HepG2 (cell line): ENCODE results near the gene AP1M1.

Experiments
- FOXM1 ChIP-seq: sonication (generic); formaldehyde crosslinking; IDR thresholded peaks from 2 replicates; pipeline ENCODE4 v1.5.0; 2020; ENCODE audit warnings: missing genetic modification reagents
- PREB ChIP-seq: sonication (generic); formaldehyde crosslinking; IDR thresholded peaks from 2 replicates; pipeline ENCODE4 v1.4.0; 2020; ENCODE audit warnings: missing genetic modification reagents
- TCF12 ChIP-seq, 2 experiments: fragments of 450-650 bp in 1 of 2; sonication (generic) in 1 of 2; formaldehyde crosslinking in 1 of 2; IDR thresholded peaks; 2 replicates each; pipeline versions ENCODE4 v1.6.1 to v1.8.0; 2017 to 2022; ENCODE audit warnings: antibody characterized with exemption in 1 of 2, mild to moderate bottlenecking in 1 of 2, missing genetic modification reagents in 1 of 2, moderate library complexity in 1 of 2
- ZNF512 ChIP-seq: sonication (generic); formaldehyde crosslinking; IDR thresholded peaks from 2 replicates; pipeline ENCODE4 v1.4.0; 2020; ENCODE audit warnings: mild to moderate bottlenecking, missing genetic modification reagents
- ZNF550 ChIP-seq: sonication (generic); formaldehyde crosslinking; IDR thresholded peaks from 2 replicates; pipeline ENCODE4 v1.4.0; 2020; ENCODE audit warnings: mild to moderate bottlenecking, missing genetic modification reagents, borderline replicate concordance

- no peak for TF ChIP-seq TCF12 (IDR thresholded peaks at IDR 0.05)
- no peak for TF ChIP-seq TCF12 (CRISPR knock-in tag; IDR thresholded peaks at IDR 0.05)
- no peak for TF ChIP-seq ZNF512 (CRISPR knock-in tag)
- TF ChIP-seq FOXM1 (CRISPR knock-in tag) = no peak
- TF ChIP-seq ZNF550 = no peak
- no peak for TF ChIP-seq PREB
Observed at GRCh38 chr19:16226878-16227836, 29.4 kb downstream of the AP1M1 start.
